ENCODE data around the gene STYXL1.
"Not testable (repeated sequence)": the region's sequence is repeated elsewhere in the genome, so short reads cannot be mapped to it uniquely, and the experiment has no call there.

DNA sequence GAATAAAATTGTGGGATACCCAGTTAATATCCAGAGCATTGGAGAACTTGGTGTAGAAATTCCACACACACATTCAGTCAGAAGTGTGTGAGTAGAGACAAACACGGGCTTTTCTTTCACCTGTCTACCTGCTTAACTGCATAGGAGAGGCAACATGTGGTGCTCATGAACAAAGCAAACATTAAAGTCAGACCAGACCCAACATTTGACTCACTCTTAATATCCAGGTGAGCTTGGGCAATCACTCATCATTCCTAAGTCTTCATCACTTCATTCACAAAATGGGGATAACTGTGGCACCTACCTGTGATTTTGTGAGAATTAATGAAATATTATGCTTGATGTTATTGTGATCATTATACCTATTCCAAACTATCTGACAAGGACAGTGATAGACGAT is 36.3 kb upstream of the STYXL1 start:
- not testable (repeated sequence) for TF ChIP-seq CTCF, EZH2 (IDR thresholded peaks at IDR 0.05)

Data from neural progenitor cell (in vitro differentiated cells).